Transverse colon (tissue), 4 donors: ENCODE data around the gene MKLN1.

ENCODE experiments used
- EP300 ChIP-seq: sonication (generic); formaldehyde crosslinking; IDR thresholded peaks from one replicate; pipeline ENCODE4 v1.6.1; 2017; ENCODE audit warnings: antibody characterized with exemption, low read depth
- POLR2A ChIP-seq: fragments of 450-650 bp; IDR thresholded peaks from one replicate; pipeline ENCODE4 v1.6.1; 2016; ENCODE audit warnings: antibody characterized with exemption, mild to moderate bottlenecking, moderate library complexity
- POLR2AphosphoS5 ChIP-seq, 3 donors: sonication (generic); formaldehyde crosslinking; IDR thresholded peaks; one replicate each; pipeline ENCODE4 v1.6.1; 2016; ENCODE audit warnings: antibody characterized with exemption in 3 of 3
- TF ChIP-seq, protein P1 (sequence below), 5 experiments: fragments of 200-600 bp in 3 of 5; fragments of 450-650 bp in 2 of 5; sonication (generic) in 3 of 5; IDR thresholded peaks; 1 replicate in 2 of 5; 2 replicates in 3 of 5; pipeline ENCODE4 v1.5.1; 2016 to 2017; ENCODE audit warnings: antibody characterized with exemption in 5 of 5, inconsistent platforms in 3 of 5, mild to moderate bottlenecking in 2 of 5, moderate library complexity in 1 of 5

- TF ChIP-seq, protein P1, sequence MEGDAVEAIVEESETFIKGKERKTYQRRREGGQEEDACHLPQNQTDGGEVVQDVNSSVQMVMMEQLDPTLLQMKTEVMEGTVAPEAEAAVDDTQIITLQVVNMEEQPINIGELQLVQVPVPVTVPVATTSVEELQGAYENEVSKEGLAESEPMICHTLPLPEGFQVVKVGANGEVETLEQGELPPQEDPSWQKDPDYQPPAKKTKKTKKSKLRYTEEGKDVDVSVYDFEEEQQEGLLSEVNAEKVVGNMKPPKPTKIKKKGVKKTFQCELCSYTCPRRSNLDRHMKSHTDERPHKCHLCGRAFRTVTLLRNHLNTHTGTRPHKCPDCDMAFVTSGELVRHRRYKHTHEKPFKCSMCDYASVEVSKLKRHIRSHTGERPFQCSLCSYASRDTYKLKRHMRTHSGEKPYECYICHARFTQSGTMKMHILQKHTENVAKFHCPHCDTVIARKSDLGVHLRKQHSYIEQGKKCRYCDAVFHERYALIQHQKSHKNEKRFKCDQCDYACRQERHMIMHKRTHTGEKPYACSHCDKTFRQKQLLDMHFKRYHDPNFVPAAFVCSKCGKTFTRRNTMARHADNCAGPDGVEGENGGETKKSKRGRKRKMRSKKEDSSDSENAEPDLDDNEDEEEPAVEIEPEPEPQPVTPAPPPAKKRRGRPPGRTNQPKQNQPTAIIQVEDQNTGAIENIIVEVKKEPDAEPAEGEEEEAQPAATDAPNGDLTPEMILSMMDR (IDR thresholded peaks at IDR 0.05) = no peak
- TF ChIP-seq POLR2A (no peak), POLR2AphosphoS5 (IDR thresholded peaks at IDR 0.05) (no peak), EP300 (no peak)
These were observed 176.0 kb downstream of the MKLN1 start for GRCh38 chr7:131503639-131504038.
